ENCODE measurements around the gene HADHB.
"Not testable (repeated sequence)": the region's sequence is repeated elsewhere in the genome, so short reads cannot be mapped to it uniquely, and the experiment has no call there.

The HADHB gene

GRCh38 chr2:26245810-26246209, 1.1 kb downstream of the HADHB start:
- DNase-seq = peak; percentile 23

GRCh38 chr2:26246818-26247217, 2.1 kb downstream of the HADHB start:
- peak; percentile 31 for DNase-seq

GRCh38 chr2:26249625-26250024, 4.9 kb downstream of the HADHB start:
- no peak for DNase-seq

- DNase-seq = peak; percentile 29
These were observed 7.2 kb downstream of the HADHB start for GRCh38 chr2:26251893-26252292.

GRCh38 chr2:26255759-26256384, 11.1 kb downstream of the HADHB start:
- peak; percentile 67 for DNase-seq

GRCh38 chr2:26258836-26259235, 14.1 kb downstream of the HADHB start:
- DNase-seq = not testable (repeated sequence)

GRCh38 chr2:26268213-26268612, 23.5 kb downstream of the HADHB start:
- DNase-seq = peak; percentile 15

- not testable (repeated sequence) for DNase-seq
These were observed 24.1 kb downstream of the HADHB start for GRCh38 chr2:26268670-26269385.

GRCh38 chr2:26269571-26270158, 24.9 kb downstream of the HADHB start:
- no peak for DNase-seq

GRCh38 chr2:26270373-26270772, 25.6 kb downstream of the HADHB start:
- no peak for DNase-seq

- DNase-seq = no peak
These were observed 28.8 kb downstream of the HADHB start for GRCh38 chr2:26273501-26273900.

GRCh38 chr2:26274058-26274613, 29.4 kb downstream of the HADHB start:
- DNase-seq = peak; percentile 51

GRCh38 chr2:26276484-26277227, 31.9 kb downstream of the HADHB start:
- peak; percentile 18 for DNase-seq

- no peak for DNase-seq
These were observed 35.1 kb downstream of the HADHB start for GRCh38 chr2:26279886-26280285.

- DNase-seq = no peak
These were observed 36.5 kb downstream of the HADHB start for GRCh38 chr2:26281226-26281625.

GRCh38 chr2:26283606-26284005, 38.9 kb downstream of the HADHB start:
- DNase-seq = no peak

GRCh38 chr2:26284132-26284531, 39.4 kb downstream of the HADHB start:
- DNase-seq = no peak

- no peak for DNase-seq
These were observed 41.2 kb downstream of the HADHB start for GRCh38 chr2:26285931-26286330.

GRCh38 chr2:26290001-26290400, 45.3 kb downstream of the HADHB start:
- no peak for DNase-seq

GRCh38 chr2:26292646-26293045, 47.9 kb downstream of the HADHB start:
- no peak for DNase-seq

- DNase-seq = no peak
These were observed 50.8 kb downstream of the HADHB start for GRCh38 chr2:26295511-26295910.

GRCh38 chr2:26297061-26297460, 52.3 kb downstream of the HADHB start:
- no peak for DNase-seq

- DNase-seq = no peak
These were observed 53.5 kb downstream of the HADHB start for GRCh38 chr2:26298286-26298637.

Measured in hematopoietic multipotent progenitor cell treated with erythropoietin and hydrocortisone succinate and interleukin-3 and kit ligand, for 4 days (in vitro differentiated cells).